GM12878 (cell line): Measurements from ENCODE around the gene ZYX. TPM values are rescaled to one million over a fixed set of nuclear protein-coding genes. Genes with fewer than 3 reads are reported as not detected.

Source experiments
- ATAC-seq: fragments of 200-7000 bp; cut with Tn5 transposase; 3 replicates; pipeline ENCODE4 v1.9.1; 2020; ENCODE audit warnings: mild to moderate bottlenecking, moderate library complexity
- BruUV-seq: library from RNA; stranded (reverse); fragments of 400-500 nt; replicated peaks from 2 replicates; lab custom pipeline; 2021; lab: Mats Ljungman, UMichigan
- CTCF ChIA-PET: fragments of 300-600 bp; sonication (Branson Sonifier 250); formaldehyde crosslinking; extraction: SDS; loops from one replicate; lab custom pipeline; 2021; ENCODE audit warnings: inconsistent platforms; lab: Yijun Ruan, JAX
- POLR2A ChIA-PET: fragments of 350-600 bp; formaldehyde crosslinking; extraction: SDS; loops from one replicate; lab custom pipeline; 2021; ENCODE audit warnings: inconsistent platforms; lab: Charles Lee
- RAD21 ChIA-PET: fragments of 300-600 bp; sonication (Branson Sonifier 250); formaldehyde crosslinking; loops from one replicate; lab custom pipeline; 2023; ENCODE audit warnings: antibody characterized with exemption; ENCODE audit not compliant: unreplicated experiment; lab: Charles Lee
- SMC1A ChIA-PET: fragments of 300-600 bp; sonication (Branson Sonifier 250); formaldehyde crosslinking; loops from one replicate; lab custom pipeline; 2023; ENCODE audit not compliant: unreplicated experiment, uncharacterized antibody; lab: Charles Lee
- DNase-seq: peaks from one replicate; pipeline ENCODE4 v3.0.0-alpha.2; 2011; ENCODE audit warnings: low read depth, low spot score
- FAIRE-seq: peaks from 3 replicates; lab custom pipeline; 2011; peaks lifted over from hg19 to GRCh38; lab: Jason Lieb, UNC
- H2AFZ ChIP-seq: 2 replicates; pipeline ENCODE4 v1.6.0; 2011; ENCODE audit warnings: low read depth, low read length, control low read depth; ENCODE audit not compliant: control insufficient read depth
- H3K27ac ChIP-seq: 2 replicates; pipeline ENCODE4 v1.5.1; 2011; ENCODE audit warnings: control low read depth; ENCODE audit not compliant: control insufficient read depth, insufficient read depth
- H3K27me3 ChIP-seq, 2 experiments: replicated peaks in 1 of 2; 2 replicates each; pipeline versions ENCODE4 v1.6.0 to v1.6.1; 2011; ENCODE audit warnings: low read length in 1 of 2; ENCODE audit not compliant: control insufficient read depth in 2 of 2, insufficient read depth in 2 of 2
- H3K36me3 ChIP-seq, 2 experiments: 2 replicates each; pipeline ENCODE4 v1.5.1; 2011; ENCODE audit warnings: low read length in 1 of 2; ENCODE audit not compliant: control insufficient read depth in 2 of 2, insufficient read depth in 2 of 2
- H3K4me1 ChIP-seq: 2 replicates; pipeline ENCODE4 v1.6.1; 2011; ENCODE audit warnings: mild to moderate bottlenecking, low read length, moderate library complexity, mixed read lengths; ENCODE audit not compliant: control insufficient read depth, insufficient read depth
- H3K4me2 ChIP-seq: 2 replicates; pipeline ENCODE4 v1.6.0; 2011; ENCODE audit warnings: control low read depth; ENCODE audit not compliant: control insufficient read depth, insufficient read depth
- H3K4me3 ChIP-seq: fragments of 200-600 bp; sonication (generic); 2 replicates; pipeline ENCODE4 v1.5.1; 2016
- H3K79me2 ChIP-seq: 2 replicates; pipeline ENCODE4 v1.6.0; 2011; ENCODE audit warnings: low read length; ENCODE audit not compliant: control insufficient read depth, insufficient read depth
- H3K9ac ChIP-seq: 2 replicates; pipeline ENCODE4 v1.8.0; 2011; ENCODE audit warnings: low read length, control low read depth, mixed read lengths; ENCODE audit not compliant: control insufficient read depth, insufficient read depth
- H3K9me3 ChIP-seq: replicated peaks from 3 replicates; pipeline ENCODE4 v1.5.1; 2011; ENCODE audit warnings: mild to moderate bottlenecking, low read length; ENCODE audit not compliant: control insufficient read depth, insufficient read depth
- H4K20me1 ChIP-seq: 2 replicates; pipeline ENCODE4 v1.6.0; 2011; ENCODE audit not compliant: control insufficient read depth, insufficient read depth
- CBX3 ChIP-seq: fragments of 200-600 bp; sonication (generic); IDR thresholded peaks from 2 replicates; pipeline ENCODE4 v1.6.1; 2016; ENCODE audit warnings: low read depth, borderline replicate concordance
- EGR1 ChIP-seq, 2 experiments: IDR thresholded peaks; 1 replicate in 1 of 2; 2 replicates in 1 of 2; pipeline ENCODE4 v1.6.1; 2011 to 2012; ENCODE audit warnings: low read depth in 2 of 2, low read length in 2 of 2, borderline replicate concordance in 1 of 2, mild to moderate bottlenecking in 1 of 2, moderate library complexity in 1 of 2
- FOXK2 ChIP-seq: fragments of 450-650 bp; IDR thresholded peaks from 2 replicates; pipeline ENCODE4 v1.6.1; 2017; ENCODE audit warnings: mild to moderate bottlenecking, moderate library complexity
- HDGF ChIP-seq: fragments of 450-650 bp; IDR thresholded peaks from 2 replicates; pipeline ENCODE4 v1.6.1; 2016; ENCODE audit warnings: antibody characterized with exemption
- IRF4 ChIP-seq: IDR thresholded peaks from 2 replicates; pipeline ENCODE4 v1.6.1; 2011; ENCODE audit warnings: low read depth, low read length
- KDM1A ChIP-seq: fragments of 200-600 bp; sonication (generic); IDR thresholded peaks from 2 replicates; pipeline ENCODE4 v1.6.1; 2016; ENCODE audit warnings: borderline replicate concordance
- MEF2B ChIP-seq: fragments of 450-650 bp; IDR thresholded peaks from 2 replicates; pipeline ENCODE4 v1.6.1; 2018; ENCODE audit warnings: mild to moderate bottlenecking, moderate library complexity; ENCODE audit not compliant: partially characterized antibody, poor library complexity, severe bottlenecking
- POLR2AphosphoS5 ChIP-seq: IDR thresholded peaks from 2 replicates; pipeline ENCODE4 v1.6.1; 2011; ENCODE audit warnings: mild to moderate bottlenecking, low read length, inconsistent platforms
- RAD51 ChIP-seq: fragments of 450-650 bp; IDR thresholded peaks from 2 replicates; pipeline ENCODE4 v1.6.1; 2016; ENCODE audit warnings: moderate library complexity, mild to moderate bottlenecking, inconsistent platforms
- SREBF2 ChIP-seq: IDR thresholded peaks from 2 replicates; pipeline ENCODE4 v1.6.1; 2012; ENCODE audit warnings: mild to moderate bottlenecking, low read length
- TCF7 ChIP-seq: IDR thresholded peaks from 2 replicates; pipeline ENCODE4 v1.6.1; 2014; ENCODE audit warnings: antibody characterized with exemption, borderline replicate concordance
- WGBS: methylation state at CpG from one replicate; pipeline ENCODE4 v1.1.6; 2016; ENCODE audit warnings: low lambda C conversion rate; ENCODE audit not compliant: insufficient replicate concordance, insufficient coverage; ENCODE audit errors: missing lambda C conversion rate; 5-methylcytosine and 5-hydroxymethylcytosine counted together
- in situ Hi-C: fragments of 300-500 bp; cut with MboI; formaldehyde crosslinking; loops from 9 replicates; pipeline ENCODE4 v1.14.3; 2018; ENCODE audit warnings: mixed read lengths
- intact Hi-C: fragments of 100-400 bp; cut with micrococcal nuclease; formaldehyde crosslinking; loops from one replicate; pipeline ENCODE4 v1.14.2; 2022; ENCODE audit not compliant: unreplicated experiment
- polyA plus RNA-seq, 11 experiments: library from polyadenylated mRNA; depleted of rRNA in 4 of 11; unstranded in 6 of 11; stranded (reverse) in 5 of 11; fragments of >200 nt; fragmentation: Nextera tagmentation in 4 of 11; fragmentation: Illumina TruSeq in 1 of 11; extraction: Ambion mirVana in 4 of 11; extraction: Trizol in 1 of 11; gene quantifications; 1 replicate in 1 of 11; 2 replicates in 10 of 11; pipeline versions ENCODE4 v1.2.1 to v1.2.3, GENCODE V29; 2011 to 2016; ENCODE audit warnings: inconsistent platforms in 2 of 11, missing spikeins in 2 of 11, low read depth in 1 of 11
- total RNA-seq, 4 experiments: library from RNA; depleted of rRNA in 3 of 4; stranded (reverse); fragments of >200 nt in 3 of 4; fragmentation: Illumina TruSeq in 1 of 4; extraction: Trizol in 1 of 4; gene quantifications; 2 replicates each; pipeline versions ENCODE4 v1.2.1 to v1.2.3, GENCODE V29; 2013 to 2021
- TF ChIP-seq, protein P1 (sequence below): IDR thresholded peaks from 2 replicates; pipeline ENCODE4 v1.6.1; 2011; ENCODE audit warnings: low read depth, mild to moderate bottlenecking, low read length, moderate library complexity, borderline replicate concordance; ENCODE audit errors: extremely low read depth
- TF ChIP-seq, protein P2 (sequence below): fragments of 450-650 bp; IDR thresholded peaks from 2 replicates; pipeline ENCODE4 v1.6.1; 2017; ENCODE audit warnings: borderline replicate concordance
- TF ChIP-seq, protein P3 (sequence below): fragments of 450-650 bp; IDR thresholded peaks from 2 replicates; pipeline ENCODE4 v1.6.1; 2017; ENCODE audit warnings: mild to moderate bottlenecking
- TF ChIP-seq, protein P4 (sequence below): fragments of 450-650 bp; IDR thresholded peaks from 2 replicates; pipeline ENCODE4 v1.6.1; 2017; ENCODE audit warnings: low read depth, mild to moderate bottlenecking, moderate library complexity

ZYX gene
- total and polyA plus RNA-seq, 10 of the 15 experiments (the other 5 are each of a cell fraction or from before 2014, with no cell fraction given): 2.1 to 100 (median 27.6) TPM

DNA sequence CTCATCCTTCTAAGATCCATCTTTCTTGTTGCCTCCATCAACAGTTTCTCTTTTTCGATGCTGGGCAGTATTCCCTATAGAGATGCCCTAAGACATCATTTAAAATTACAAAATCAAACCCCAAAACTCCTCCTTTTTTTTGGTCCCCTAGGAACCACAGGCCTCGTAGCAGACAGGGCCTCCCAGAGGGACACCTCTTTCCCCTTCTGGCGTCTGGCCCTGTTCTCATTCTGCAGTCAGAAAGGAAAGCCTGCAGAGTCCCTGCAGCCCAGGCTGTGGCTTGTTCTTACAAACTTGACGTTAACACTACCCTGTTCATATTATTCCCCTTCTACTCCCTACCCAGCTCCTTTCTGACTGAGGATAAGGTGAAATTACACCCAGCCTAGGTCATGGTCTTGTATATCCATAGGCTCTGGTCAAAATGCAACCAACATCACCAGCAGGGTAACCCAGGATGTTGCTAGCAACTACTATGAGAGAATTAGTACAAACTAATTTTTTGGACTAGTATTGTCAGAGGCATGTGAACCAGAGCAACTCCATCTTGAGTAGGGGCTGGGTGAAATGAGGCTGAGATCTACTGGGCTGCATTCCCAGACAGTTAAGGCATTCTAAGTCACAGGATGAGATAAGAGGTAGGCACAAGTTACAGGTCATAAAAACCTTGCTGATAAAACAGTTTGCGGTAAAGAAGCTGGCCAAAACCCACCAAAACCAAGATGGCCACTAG is 31.0 kb downstream of the ZYX start:
- H3K36me3 ChIP-seq: no peaks in the 10 kb centered on the region
- DNase-seq: no peak
- ChIA-PET RAD21 (no interaction called here), SMC1A (no interaction called here), POLR2A (no interaction called here), CTCF (no interaction called here)
- no peak overlapping the region for H3K27ac ChIP-seq
- FAIRE-seq: no peak
- H3K4me2 ChIP-seq: no peak overlapping the region
- intact Hi-C loops (loop anchor here (10.0 kb wide), 1 partner anchor 407 kb away; no protein-coding TSS in a partner anchor), in situ Hi-C loops (loop anchor here (10.0 kb wide), 1 partner anchor 397 kb away; no protein-coding TSS in a partner anchor)
- H3K4me3 ChIP-seq: no peak overlapping the region
- 23% methylated on average over 5 of the region's 5 CpGs for WGBS
- H3K79me2 ChIP-seq: no peaks in the 10 kb centered on the region
- no peaks in the 10 kb centered on the region for H3K9me3 ChIP-seq
- no peak overlapping the region for H2AFZ ChIP-seq
- no TSS peak for BruUV-seq
- no peak overlapping the region for H3K9ac ChIP-seq
- ATAC-seq: no peak
- H4K20me1 ChIP-seq: no peaks in the 10 kb centered on the region
- peaks cover 3% of the 10 kb centered on the region for H3K4me1 ChIP-seq
- no peaks in the 10 kb centered on the region for H3K27me3 ChIP-seq
- TF ChIP-seq TCF7 (no peak), MEF2B (no peak), IRF4 (no peak), FOXK2 (no peak), POLR2AphosphoS5 (no peak), CBX3 (no peak), KDM1A (no peak), EGR1 (IDR thresholded peaks at IDR 0.05; ENCODE audit: borderline replicate concordance in 1 of 2, low read depth in 2 of 2, low read length in 2 of 2) (no peak), SREBF2 (no peak), RAD51 (no peak), HDGF (no peak)
- TF ChIP-seq, protein P1, sequence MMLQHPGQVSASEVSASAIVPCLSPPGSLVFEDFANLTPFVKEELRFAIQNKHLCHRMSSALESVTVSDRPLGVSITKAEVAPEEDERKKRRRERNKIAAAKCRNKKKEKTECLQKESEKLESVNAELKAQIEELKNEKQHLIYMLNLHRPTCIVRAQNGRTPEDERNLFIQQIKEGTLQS: no peak
- TF ChIP-seq, protein P2, sequence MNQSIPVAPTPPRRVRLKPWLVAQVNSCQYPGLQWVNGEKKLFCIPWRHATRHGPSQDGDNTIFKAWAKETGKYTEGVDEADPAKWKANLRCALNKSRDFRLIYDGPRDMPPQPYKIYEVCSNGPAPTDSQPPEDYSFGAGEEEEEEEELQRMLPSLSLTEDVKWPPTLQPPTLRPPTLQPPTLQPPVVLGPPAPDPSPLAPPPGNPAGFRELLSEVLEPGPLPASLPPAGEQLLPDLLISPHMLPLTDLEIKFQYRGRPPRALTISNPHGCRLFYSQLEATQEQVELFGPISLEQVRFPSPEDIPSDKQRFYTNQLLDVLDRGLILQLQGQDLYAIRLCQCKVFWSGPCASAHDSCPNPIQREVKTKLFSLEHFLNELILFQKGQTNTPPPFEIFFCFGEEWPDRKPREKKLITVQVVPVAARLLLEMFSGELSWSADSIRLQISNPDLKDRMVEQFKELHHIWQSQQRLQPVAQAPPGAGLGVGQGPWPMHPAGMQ: no peak
- TF ChIP-seq, protein P3, sequence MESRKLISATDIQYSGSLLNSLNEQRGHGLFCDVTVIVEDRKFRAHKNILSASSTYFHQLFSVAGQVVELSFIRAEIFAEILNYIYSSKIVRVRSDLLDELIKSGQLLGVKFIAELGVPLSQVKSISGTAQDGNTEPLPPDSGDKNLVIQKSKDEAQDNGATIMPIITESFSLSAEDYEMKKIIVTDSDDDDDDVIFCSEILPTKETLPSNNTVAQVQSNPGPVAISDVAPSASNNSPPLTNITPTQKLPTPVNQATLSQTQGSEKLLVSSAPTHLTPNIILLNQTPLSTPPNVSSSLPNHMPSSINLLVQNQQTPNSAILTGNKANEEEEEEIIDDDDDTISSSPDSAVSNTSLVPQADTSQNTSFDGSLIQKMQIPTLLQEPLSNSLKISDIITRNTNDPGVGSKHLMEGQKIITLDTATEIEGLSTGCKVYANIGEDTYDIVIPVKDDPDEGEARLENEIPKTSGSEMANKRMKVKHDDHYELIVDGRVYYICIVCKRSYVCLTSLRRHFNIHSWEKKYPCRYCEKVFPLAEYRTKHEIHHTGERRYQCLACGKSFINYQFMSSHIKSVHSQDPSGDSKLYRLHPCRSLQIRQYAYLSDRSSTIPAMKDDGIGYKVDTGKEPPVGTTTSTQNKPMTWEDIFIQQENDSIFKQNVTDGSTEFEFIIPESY: no peak
- TF ChIP-seq, protein P4, sequence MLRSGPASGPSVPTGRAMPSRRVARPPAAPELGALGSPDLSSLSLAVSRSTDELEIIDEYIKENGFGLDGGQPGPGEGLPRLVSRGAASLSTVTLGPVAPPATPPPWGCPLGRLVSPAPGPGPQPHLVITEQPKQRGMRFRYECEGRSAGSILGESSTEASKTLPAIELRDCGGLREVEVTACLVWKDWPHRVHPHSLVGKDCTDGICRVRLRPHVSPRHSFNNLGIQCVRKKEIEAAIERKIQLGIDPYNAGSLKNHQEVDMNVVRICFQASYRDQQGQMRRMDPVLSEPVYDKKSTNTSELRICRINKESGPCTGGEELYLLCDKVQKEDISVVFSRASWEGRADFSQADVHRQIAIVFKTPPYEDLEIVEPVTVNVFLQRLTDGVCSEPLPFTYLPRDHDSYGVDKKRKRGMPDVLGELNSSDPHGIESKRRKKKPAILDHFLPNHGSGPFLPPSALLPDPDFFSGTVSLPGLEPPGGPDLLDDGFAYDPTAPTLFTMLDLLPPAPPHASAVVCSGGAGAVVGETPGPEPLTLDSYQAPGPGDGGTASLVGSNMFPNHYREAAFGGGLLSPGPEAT: no peak
- TF ChIP-seq, all 136 proteins: peak for 0
